ENCODE data around the gene INTS4. TPM values are rescaled to one million over a fixed set of nuclear protein-coding genes. Genes with fewer than 3 reads are reported as not detected.
"Not testable (repeated sequence)": the region's sequence is repeated elsewhere in the genome, so short reads cannot be mapped to it uniquely, and the experiment has no call there.

The INTS4 gene
- polyA plus RNA-seq, 6 donors from 2014 or later: 33.3 to 71.6 (median 38.1) TPM

- Mint-ChIP-seq H3K36me3 (peaks cover 0 to 14% of the 10 kb centered on the region in 2 donors), H3K27ac (peak overlapping the region in 1 of 6 donors; percentile 49)
- not testable (repeated sequence) for DNase-seq; H3K9me3 Mint-ChIP-seq; ATAC-seq (ENCODE audit: low read depth in 2 of 2); H3K27me3 Mint-ChIP-seq; H3K4me1 Mint-ChIP-seq; H3K4me3 Mint-ChIP-seq
These were observed 83.6 kb downstream of the INTS4 start for GRCh38 chr11:77910828-77911227.

GRCh38 chr11:77909277-77909676 is 85.2 kb downstream of the INTS4 start:
- ATAC-seq (ENCODE audit: low read depth in 2 of 2) (no peak), DNase-seq (no peak)
- Mint-ChIP-seq H3K27ac (peak overlapping the region in 1 of 6 donors; percentile 66), H3K4me3 (no peak overlapping the region), H3K4me1 (no peaks in the 10 kb centered on the region), H3K36me3 (peaks cover under 1 to 14% of the 10 kb centered on the region in 2 donors), H3K9me3 (no peaks in the 10 kb centered on the region), H3K27me3 (no peaks in the 10 kb centered on the region)

GRCh38 chr11:77908835-77909234 is 85.6 kb downstream of the INTS4 start:
- no peak for DNase-seq
- H3K27ac Mint-ChIP-seq: no peak overlapping the region
- H3K4me1 Mint-ChIP-seq: no peaks in the 10 kb centered on the region
- H3K4me3 Mint-ChIP-seq: no peak overlapping the region
- H3K36me3 Mint-ChIP-seq: peaks cover 5 to 14% of the 10 kb centered on the region in 2 donors
- H3K27me3 Mint-ChIP-seq: no peaks in the 10 kb centered on the region
- no peaks in the 10 kb centered on the region for H3K9me3 Mint-ChIP-seq
- ATAC-seq (ENCODE audit: low read depth in 2 of 2): no peak

GRCh38 chr11:77894949-77895348 is 99.5 kb downstream of the INTS4 start:
- not testable (repeated sequence) for DNase-seq; H3K9me3 Mint-ChIP-seq; ATAC-seq (ENCODE audit: low read depth in 2 of 2); H3K4me1 Mint-ChIP-seq; H3K27ac Mint-ChIP-seq; H3K27me3 Mint-ChIP-seq; H3K4me3 Mint-ChIP-seq
- H3K36me3 Mint-ChIP-seq: peaks cover 9 to 25% of the 10 kb centered on the region in 2 donors

GRCh38 chr11:77891703-77892102 is 102.8 kb downstream of the INTS4 start:
- not testable (repeated sequence) for H3K4me3 Mint-ChIP-seq, H3K27me3 Mint-ChIP-seq

GRCh38 chr11:77891256-77891655 is 103.2 kb downstream of the INTS4 start:
- H3K4me1 Mint-ChIP-seq; DNase-seq; H3K27me3 Mint-ChIP-seq; H3K9me3 Mint-ChIP-seq; ATAC-seq (ENCODE audit: low read depth in 2 of 2); H3K4me3 Mint-ChIP-seq; H3K27ac Mint-ChIP-seq: not testable (repeated sequence)
- H3K36me3 Mint-ChIP-seq: peaks cover 13 to 26% of the 10 kb centered on the region in 2 donors

More at GRCh38 chr11:77891703-77892102, 102.8 kb downstream of the INTS4 start:
- not testable (repeated sequence) for H3K4me1 Mint-ChIP-seq; H3K9me3 Mint-ChIP-seq; ATAC-seq (ENCODE audit: low read depth in 2 of 2); DNase-seq; H3K27ac Mint-ChIP-seq
- H3K36me3 Mint-ChIP-seq: peaks cover 13 to 27% of the 10 kb centered on the region in 2 donors

- H3K27me3 Mint-ChIP-seq; H3K9me3 Mint-ChIP-seq; H3K4me3 Mint-ChIP-seq; ATAC-seq (ENCODE audit: low read depth in 2 of 2); H3K27ac Mint-ChIP-seq; DNase-seq; H3K4me1 Mint-ChIP-seq: not testable (repeated sequence)
- peaks cover 13 to 22% of the 10 kb centered on the region in 2 donors for H3K36me3 Mint-ChIP-seq
These were observed 103.8 kb downstream of the INTS4 start for GRCh38 chr11:77890619-77891056.

- H3K27me3 Mint-ChIP-seq; H3K4me3 Mint-ChIP-seq; H3K27ac Mint-ChIP-seq; ATAC-seq (ENCODE audit: low read depth in 2 of 2); DNase-seq; H3K9me3 Mint-ChIP-seq; H3K4me1 Mint-ChIP-seq: not testable (repeated sequence)
- peaks cover 13 to 21% of the 10 kb centered on the region in 2 donors for H3K36me3 Mint-ChIP-seq
These were observed 104.3 kb downstream of the INTS4 start for GRCh38 chr11:77890100-77890614.

GRCh38 chr11:77889045-77889444 is 105.4 kb downstream of the INTS4 start:
- H3K4me1 Mint-ChIP-seq; H3K4me3 Mint-ChIP-seq; H3K27ac Mint-ChIP-seq; H3K27me3 Mint-ChIP-seq; DNase-seq; ATAC-seq (ENCODE audit: low read depth in 2 of 2); H3K9me3 Mint-ChIP-seq: not testable (repeated sequence)
- peaks cover 21 to 22% of the 10 kb centered on the region in 2 donors for H3K36me3 Mint-ChIP-seq

GRCh38 chr11:77886401-77886800 is 108.1 kb downstream of the INTS4 start:
- Mint-ChIP-seq H3K4me1 (no peaks in the 10 kb centered on the region), H3K27ac (no peak overlapping the region), H3K27me3 (no peaks in the 10 kb centered on the region), H3K4me3 (no peak overlapping the region), H3K36me3 (peaks cover 23 to 31% of the 10 kb centered on the region in 2 donors), H3K9me3 (no peaks in the 10 kb centered on the region)
- no peak for ATAC-seq (ENCODE audit: low read depth in 2 of 2)
- DNase-seq: no peak

- H3K27me3 Mint-ChIP-seq: no peaks in the 10 kb centered on the region
- no peak for ATAC-seq (ENCODE audit: low read depth in 2 of 2)
- H3K27ac Mint-ChIP-seq: peak overlapping the region in 1 of 6 donors; percentile 44
- H3K36me3 Mint-ChIP-seq: peaks cover 13 to 27% of the 10 kb centered on the region in 2 donors
- H3K4me1 Mint-ChIP-seq: peaks cover 4 to 11% (median 9%) of the 10 kb centered on the region in 3 donors
- H3K9me3 Mint-ChIP-seq: no peaks in the 10 kb centered on the region
- no peak for DNase-seq
- H3K4me3 Mint-ChIP-seq: no peak overlapping the region
These were observed 109.7 kb downstream of the INTS4 start for GRCh38 chr11:77884829-77885190.

- ATAC-seq (ENCODE audit: low read depth in 2 of 2) (no peak), DNase-seq (no peak)
- H3K9me3 Mint-ChIP-seq: no peaks in the 10 kb centered on the region
- no peaks in the 10 kb centered on the region for H3K27me3 Mint-ChIP-seq
- H3K4me3 Mint-ChIP-seq: no peak overlapping the region
- H3K27ac Mint-ChIP-seq: no peak overlapping the region
- peaks cover 9 to 16% (median 14%) of the 10 kb centered on the region in 3 donors for H3K4me1 Mint-ChIP-seq
- peaks cover 14 to 24% of the 10 kb centered on the region in 2 donors for H3K36me3 Mint-ChIP-seq
These were observed 110.2 kb downstream of the INTS4 start for GRCh38 chr11:77884186-77884828.

- Mint-ChIP-seq H3K4me3 (no peak overlapping the region), H3K27me3 (no peaks in the 10 kb centered on the region), H3K36me3 (peaks cover 17 to 24% of the 10 kb centered on the region in 2 donors), H3K9me3 (no peaks in the 10 kb centered on the region), H3K27ac (no peak overlapping the region), H3K4me1 (peaks cover 14 to 21% (median 20%) of the 10 kb centered on the region in 3 donors)
- ATAC-seq (ENCODE audit: low read depth in 2 of 2) (no peak), DNase-seq (no peak)
These were observed 110.7 kb downstream of the INTS4 start for GRCh38 chr11:77883775-77884174.

- H3K27ac Mint-ChIP-seq: no peak overlapping the region
- no peaks in the 10 kb centered on the region for H3K9me3 Mint-ChIP-seq
- H3K36me3 Mint-ChIP-seq: peaks cover 17 to 24% of the 10 kb centered on the region in 2 donors
- DNase-seq (no peak), ATAC-seq (ENCODE audit: low read depth in 2 of 2) (no peak)
- no peaks in the 10 kb centered on the region for H3K27me3 Mint-ChIP-seq
- peaks cover 14 to 22% (median 20%) of the 10 kb centered on the region in 3 donors for H3K4me1 Mint-ChIP-seq
- H3K4me3 Mint-ChIP-seq: no peak overlapping the region
These were observed 112.1 kb downstream of the INTS4 start for GRCh38 chr11:77882396-77882795.

All from naive B cell (primary cell).